Measurements from ENCODE around the gene SENP8.
A peak's percentile ranks its signal among the peaks of the same experiment; 100 is the strongest.
"Not testable (repeated sequence)": the region's sequence is repeated elsewhere in the genome, so short reads cannot be mapped to it uniquely, and the experiment has no call there.

The SENP8 gene

GRCh38 chr15:72168131-72168807 is 50.1 kb downstream of the SENP8 start:
- no peak for TF ChIP-seq JUND (IDR thresholded peaks at IDR 0.05; ENCODE audit: low read depth)
- in situ Hi-C loops (cut with HindIII; ENCODE audit: low pct_unique_long_range_greater_than_20kb, low sequenced_read_pairs) = no loop called here
- peak in 1 of 2 experiments; percentile 81 for DNase-seq (ENCODE audit: low read depth in 1 of 2, low spot score in 1 of 2)

- peak in 1 of 2 experiments; percentile 65 for DNase-seq (ENCODE audit: low read depth in 1 of 2, low spot score in 1 of 2)
- in situ Hi-C loops (cut with HindIII; ENCODE audit: low pct_unique_long_range_greater_than_20kb, low sequenced_read_pairs) = no loop called here
- TF ChIP-seq JUND (IDR thresholded peaks at IDR 0.05; ENCODE audit: low read depth) = no peak
Observed at GRCh38 chr15:72168808-72169190, 50.6 kb downstream of the SENP8 start.

GRCh38 chr15:72169236-72169920 is 51.2 kb downstream of the SENP8 start:
- in situ Hi-C loops (cut with HindIII; ENCODE audit: low pct_unique_long_range_greater_than_20kb, low sequenced_read_pairs) = no loop called here
- peak in 1 of 2 experiments; percentile 91 for DNase-seq (ENCODE audit: low read depth in 1 of 2, low spot score in 1 of 2)
- no peak for TF ChIP-seq JUND (IDR thresholded peaks at IDR 0.05; ENCODE audit: low read depth)

GRCh38 chr15:72169921-72170611 is 51.9 kb downstream of the SENP8 start:
- TF ChIP-seq JUND (IDR thresholded peaks at IDR 0.05; ENCODE audit: low read depth) = no peak
- in situ Hi-C loops (cut with HindIII; ENCODE audit: low pct_unique_long_range_greater_than_20kb, low sequenced_read_pairs) = no loop called here
- DNase-seq (ENCODE audit: low read depth in 1 of 2, low spot score in 1 of 2) = peak in 1 of 2 experiments; percentile 91

GRCh38 chr15:72170691-72171090 is 52.5 kb downstream of the SENP8 start:
- in situ Hi-C loops (cut with HindIII; ENCODE audit: low pct_unique_long_range_greater_than_20kb, low sequenced_read_pairs) = no loop called here
- no peak for DNase-seq (ENCODE audit: low read depth in 1 of 2, low spot score in 1 of 2)
- no peak for TF ChIP-seq JUND (IDR thresholded peaks at IDR 0.05; ENCODE audit: low read depth)

GRCh38 chr15:72171978-72172377 is 53.8 kb downstream of the SENP8 start:
- DNase-seq (ENCODE audit: low read depth in 1 of 2, low spot score in 1 of 2); in situ Hi-C loops (cut with HindIII; ENCODE audit: low pct_unique_long_range_greater_than_20kb, low sequenced_read_pairs): not testable (repeated sequence)

- DNase-seq (ENCODE audit: low read depth in 1 of 2, low spot score in 1 of 2) = no peak
- in situ Hi-C loops (cut with HindIII; ENCODE audit: low pct_unique_long_range_greater_than_20kb, low sequenced_read_pairs) = no loop called here
- TF ChIP-seq JUND (IDR thresholded peaks at IDR 0.05; ENCODE audit: low read depth) = no peak
Observed at GRCh38 chr15:72172796-72173195, 54.6 kb downstream of the SENP8 start.

- TF ChIP-seq JUND (IDR thresholded peaks at IDR 0.05; ENCODE audit: low read depth) = no peak
- in situ Hi-C loops (cut with HindIII; ENCODE audit: low pct_unique_long_range_greater_than_20kb, low sequenced_read_pairs) = no loop called here
- DNase-seq (ENCODE audit: low read depth in 1 of 2, low spot score in 1 of 2) = no peak
Observed at GRCh38 chr15:72173401-72173800, 55.2 kb downstream of the SENP8 start.

GRCh38 chr15:72173864-72174550 is 55.8 kb downstream of the SENP8 start:
- in situ Hi-C loops (cut with HindIII; ENCODE audit: low pct_unique_long_range_greater_than_20kb, low sequenced_read_pairs) = no loop called here
- no peak for TF ChIP-seq JUND (IDR thresholded peaks at IDR 0.05; ENCODE audit: low read depth)
- DNase-seq (ENCODE audit: low read depth in 1 of 2, low spot score in 1 of 2) = no peak

GRCh38 chr15:72174551-72175165 is 56.5 kb downstream of the SENP8 start:
- no peak for TF ChIP-seq JUND (IDR thresholded peaks at IDR 0.05; ENCODE audit: low read depth)
- in situ Hi-C loops (cut with HindIII; ENCODE audit: low pct_unique_long_range_greater_than_20kb, low sequenced_read_pairs) = no loop called here
- DNase-seq (ENCODE audit: low read depth in 1 of 2, low spot score in 1 of 2) = no peak

- in situ Hi-C loops (cut with HindIII; ENCODE audit: low pct_unique_long_range_greater_than_20kb, low sequenced_read_pairs) = no loop called here
- DNase-seq (ENCODE audit: low read depth in 1 of 2, low spot score in 1 of 2) = peak in 1 of 2 experiments; percentile 45
- TF ChIP-seq JUND (IDR thresholded peaks at IDR 0.05; ENCODE audit: low read depth) = no peak
Observed at GRCh38 chr15:72175186-72176044, 57.2 kb downstream of the SENP8 start.
